ENCODE measurements around the gene MAJIN. TPM values are rescaled to one million over a fixed set of nuclear protein-coding genes. Genes with fewer than 3 reads are reported as not detected.

Gene MAJIN
- total RNA-seq, 2 experiments from 2014 or later, result not detected

- Mint-ChIP-seq H3K27ac (no peak overlapping the region), H3K27me3 (peaks cover 2% of the 10 kb centered on the region), H3K4me1 (no peaks in the 10 kb centered on the region), H3K4me3 (no peak overlapping the region), H3K9me3 (ENCODE audit: low read depth) (no peaks in the 10 kb centered on the region), H3K36me3 (no peaks in the 10 kb centered on the region)
- CTCF ChIA-PET, result no interaction called here
- ATAC-seq (no peak), DNase-seq (no peak)
These were observed 37.1 kb downstream of the MAJIN start for GRCh38 chr11:64934682-64935358.

- ATAC-seq (no peak), DNase-seq (no peak)
- H3K9me3 Mint-ChIP-seq (ENCODE audit: low read depth), result no peaks in the 10 kb centered on the region
- H3K36me3 Mint-ChIP-seq, result no peaks in the 10 kb centered on the region
- H3K4me1 Mint-ChIP-seq, result no peaks in the 10 kb centered on the region
- peaks cover 2% of the 10 kb centered on the region for H3K27me3 Mint-ChIP-seq
- CTCF ChIA-PET, result interaction anchor here (0.6 kb wide), 1 partner anchor 18 kb away, joined by 3 read pairs; no protein-coding TSS in a partner anchor
- H3K4me3 Mint-ChIP-seq, result no peak overlapping the region
- no peak overlapping the region for H3K27ac Mint-ChIP-seq
These were observed 37.8 kb downstream of the MAJIN start for GRCh38 chr11:64933935-64934681.

GRCh38 chr11:64933213-64933934, 38.5 kb downstream of the MAJIN start:
- Mint-ChIP-seq H3K4me3 (no peak overlapping the region), H3K27me3 (no peaks in the 10 kb centered on the region), H3K36me3 (no peaks in the 10 kb centered on the region), H3K27ac (no peak overlapping the region), H3K4me1 (no peaks in the 10 kb centered on the region), H3K9me3 (ENCODE audit: low read depth) (no peaks in the 10 kb centered on the region)
- ATAC-seq (no peak), DNase-seq (no peak)
- CTCF ChIA-PET, result interaction anchor here (0.6 kb wide), 1 partner anchor 19 kb away, joined by 3 read pairs; no protein-coding TSS in a partner anchor

- ATAC-seq (no peak), DNase-seq (no peak)
- H3K4me3 Mint-ChIP-seq, result no peak overlapping the region
- H3K27ac Mint-ChIP-seq, result no peak overlapping the region
- CTCF ChIA-PET, result no interaction called here
- H3K9me3 Mint-ChIP-seq (ENCODE audit: low read depth), result no peaks in the 10 kb centered on the region
- H3K36me3 Mint-ChIP-seq, result no peaks in the 10 kb centered on the region
- H3K4me1 Mint-ChIP-seq, result no peaks in the 10 kb centered on the region
- no peaks in the 10 kb centered on the region for H3K27me3 Mint-ChIP-seq
These were observed 39.6 kb downstream of the MAJIN start for GRCh38 chr11:64932324-64932723.

GRCh38 chr11:64931290-64931689, 40.6 kb downstream of the MAJIN start:
- no peaks in the 10 kb centered on the region for H3K36me3 Mint-ChIP-seq
- CTCF ChIA-PET, result no interaction called here
- ATAC-seq, result no peak
- no peak for DNase-seq
- H3K4me1 Mint-ChIP-seq, result no peaks in the 10 kb centered on the region
- no peaks in the 10 kb centered on the region for H3K27me3 Mint-ChIP-seq
- no peak overlapping the region for H3K27ac Mint-ChIP-seq
- H3K4me3 Mint-ChIP-seq, result no peak overlapping the region
- H3K9me3 Mint-ChIP-seq (ENCODE audit: low read depth), result no peaks in the 10 kb centered on the region

GRCh38 chr11:64930340-64930739, 41.6 kb downstream of the MAJIN start:
- no peaks in the 10 kb centered on the region for H3K36me3 Mint-ChIP-seq
- no peak for ATAC-seq
- H3K9me3 Mint-ChIP-seq (ENCODE audit: low read depth), result no peaks in the 10 kb centered on the region
- no peaks in the 10 kb centered on the region for H3K27me3 Mint-ChIP-seq
- no peak overlapping the region for H3K27ac Mint-ChIP-seq
- peaks cover under 1% of the 10 kb centered on the region for H3K4me1 Mint-ChIP-seq
- H3K4me3 Mint-ChIP-seq, result no peak overlapping the region
- CTCF ChIA-PET, result interaction anchor here (1.4 kb wide), 1 partner anchor 180 kb away, joined by 3 read pairs; no protein-coding TSS in a partner anchor
- DNase-seq, result no peak

GRCh38 chr11:64929625-64930024, 42.3 kb downstream of the MAJIN start:
- ATAC-seq (no peak), DNase-seq (no peak)
- H3K4me1 Mint-ChIP-seq, result peaks cover 5% of the 10 kb centered on the region
- no peak overlapping the region for H3K27ac Mint-ChIP-seq
- no peaks in the 10 kb centered on the region for H3K27me3 Mint-ChIP-seq
- no peaks in the 10 kb centered on the region for H3K9me3 Mint-ChIP-seq (ENCODE audit: low read depth)
- CTCF ChIA-PET, result interaction anchor here (1.4 to 1.7 kb wide), 2 partner anchors 11 to 181 kb away, joined by 3 to 4 read pairs; no protein-coding TSS in a partner anchor
- no peaks in the 10 kb centered on the region for H3K36me3 Mint-ChIP-seq
- no peak overlapping the region for H3K4me3 Mint-ChIP-seq

GRCh38 chr11:64928957-64929356, 43.0 kb downstream of the MAJIN start:
- Mint-ChIP-seq H3K4me1 (peaks cover 10% of the 10 kb centered on the region), H3K27ac (no peak overlapping the region), H3K9me3 (ENCODE audit: low read depth) (no peaks in the 10 kb centered on the region), H3K4me3 (no peak overlapping the region), H3K36me3 (no peaks in the 10 kb centered on the region), H3K27me3 (no peaks in the 10 kb centered on the region)
- DNase-seq (no peak), ATAC-seq (no peak)
- CTCF ChIA-PET, result interaction anchor here (1.7 kb wide), 1 partner anchor 10 kb away, joined by 4 read pairs; no protein-coding TSS in a partner anchor

- no peaks in the 10 kb centered on the region for H3K36me3 Mint-ChIP-seq
- no peak overlapping the region for H3K27ac Mint-ChIP-seq
- no peaks in the 10 kb centered on the region for H3K9me3 Mint-ChIP-seq (ENCODE audit: low read depth)
- CTCF ChIA-PET, result interaction anchor here (0.8 to 1.4 kb wide), 2 partner anchors 37 to 87 kb away, joined by 3 to 7 read pairs; partner anchors contain the start of gene ARL2
- no peak for ATAC-seq
- no peak overlapping the region for H3K4me3 Mint-ChIP-seq
- H3K4me1 Mint-ChIP-seq, result peaks cover 14% of the 10 kb centered on the region
- no peaks in the 10 kb centered on the region for H3K27me3 Mint-ChIP-seq
- no peak for DNase-seq
These were observed 45.2 kb downstream of the MAJIN start for GRCh38 chr11:64926689-64927088.

- ATAC-seq (no peak), DNase-seq (no peak)
- peak overlapping the region; percentile 77 for H3K4me3 Mint-ChIP-seq
- no peaks in the 10 kb centered on the region for H3K36me3 Mint-ChIP-seq
- no peaks in the 10 kb centered on the region for H3K27me3 Mint-ChIP-seq
- H3K9me3 Mint-ChIP-seq (ENCODE audit: low read depth), result no peaks in the 10 kb centered on the region
- CTCF ChIA-PET, result interaction anchor here (0.8 to 2.0 kb wide), 5 partner anchors 36 to 89 kb away, joined by 3 to 8 read pairs (median 5); partner anchors contain the start of gene ARL2
- H3K27ac Mint-ChIP-seq, result no peak overlapping the region
- peaks cover 14% of the 10 kb centered on the region for H3K4me1 Mint-ChIP-seq
These were observed 46.1 kb downstream of the MAJIN start for GRCh38 chr11:64925536-64926436.

GRCh38 chr11:64924910-64925284, 47.0 kb downstream of the MAJIN start:
- ATAC-seq (no peak), DNase-seq (no peak)
- no peaks in the 10 kb centered on the region for H3K27me3 Mint-ChIP-seq
- H3K36me3 Mint-ChIP-seq, result no peaks in the 10 kb centered on the region
- H3K4me1 Mint-ChIP-seq, result peaks cover 14% of the 10 kb centered on the region
- H3K4me3 Mint-ChIP-seq, result peak overlapping the region; percentile 77
- no peaks in the 10 kb centered on the region for H3K9me3 Mint-ChIP-seq (ENCODE audit: low read depth)
- CTCF ChIA-PET, result interaction anchor here (1.1 to 2.0 kb wide), 6 partner anchors 30 to 116 kb away, joined by 3 to 9 read pairs (median 5); partner anchors contain the start of genes ARL2 and SAC3D1
- no peak overlapping the region for H3K27ac Mint-ChIP-seq
